HFF-Myc (cell line): ENCODE measurements around the gene RAP1A.

ENCODE experiments used
- DNase-seq: peaks from one replicate; pipeline ENCODE4 v3.0.0-alpha.2; 2011; ENCODE audit warnings: low read depth; ENCODE audit errors: extremely low read depth
- H3K4me3 ChIP-seq: replicated peaks from 2 replicates; pipeline ENCODE4 v1.5.1; 2011; ENCODE audit warnings: low read depth, mild to moderate bottlenecking, control low read depth, low read length
- CTCF ChIP-seq: IDR thresholded peaks from 2 replicates; pipeline ENCODE4 v1.5.1; 2012; ENCODE audit warnings: mild to moderate bottlenecking, low read depth, low read length, control low read depth; ENCODE audit errors: missing control alignments

RAP1A gene

GRCh38 chr1:111649227-111649626 is 29.6 kb downstream of the RAP1A start:
- no peak overlapping the region for H3K4me3 ChIP-seq
- TF ChIP-seq CTCF: no peak
- DNase-seq: no peak

- no peak for TF ChIP-seq CTCF
- H3K4me3 ChIP-seq: no peak overlapping the region
- no peak for DNase-seq
These were observed 30.1 kb downstream of the RAP1A start for GRCh38 chr1:111649648-111650047.

- DNase-seq: no peak
- H3K4me3 ChIP-seq: no peak overlapping the region
- no peak for TF ChIP-seq CTCF
These were observed 34.1 kb downstream of the RAP1A start for GRCh38 chr1:111653709-111654108.

- DNase-seq: no peak
- no peak for TF ChIP-seq CTCF
- H3K4me3 ChIP-seq: no peak overlapping the region
These were observed 35.2 kb downstream of the RAP1A start for GRCh38 chr1:111654839-111655238.

- DNase-seq: peak; percentile 37
- no peak overlapping the region for H3K4me3 ChIP-seq
- TF ChIP-seq CTCF: peak; percentile 51
These were observed 36.8 kb downstream of the RAP1A start for GRCh38 chr1:111656086-111657017.

- no peak overlapping the region for H3K4me3 ChIP-seq
- no peak for TF ChIP-seq CTCF
- no peak for DNase-seq
These were observed 39.0 kb downstream of the RAP1A start for GRCh38 chr1:111658622-111659021.
